Mucosa of descending colon (tissue), 3 donors: ENCODE results near the gene WIPI1. TPM values are rescaled to one million over a fixed set of nuclear protein-coding genes. Genes with fewer than 3 reads are reported as not detected.

Experiments
- ATAC-seq: fragments of 200-7000 bp; cut with Tn5 transposase; one replicate; pipeline ENCODE4 v1.9.1; 2020; ENCODE audit warnings: mild to moderate bottlenecking, moderate library complexity
- DNase-seq, 3 donors: peaks; one replicate each; pipeline ENCODE4 v3.0.0-alpha.2; 2020
- H3K36me3 ChIP-seq: fragments of 200-600 bp; one replicate; pipeline ENCODE4 v1.8.0; 2021; ENCODE audit warnings: low read depth, mild to moderate bottlenecking
- H3K4me1 ChIP-seq: fragments of 200-600 bp; one replicate; pipeline ENCODE4 v1.8.0; 2021; ENCODE audit warnings: low read depth, mild to moderate bottlenecking
- H3K4me3 ChIP-seq: fragments of 200-600 bp; one replicate; pipeline ENCODE4 v1.8.0; 2021; ENCODE audit warnings: mild to moderate bottlenecking
- H3K9me3 ChIP-seq: fragments of 200-600 bp; one replicate; pipeline ENCODE4 v1.8.0; 2021; ENCODE audit warnings: mild to moderate bottlenecking
- intact Hi-C, 2 donors: fragments of 100-400 bp; cut with DNase I in 1 of 2; cut with micrococcal nuclease in 1 of 2; formaldehyde crosslinking; loops; one replicate each; pipeline versions ENCODE4 v1.11.0 to v1.11.1; 2022; cut with DNase I, micrococcal nuclease
- long read RNA-seq, 2 donors: library from polyadenylated mRNA; unstranded; transcript quantifications; one replicate each; pipeline ENCODE4 v2.0.0, GENCODE V29; 2019 to 2021
- total RNA-seq, 3 donors: library from RNA; stranded (reverse); fragmentation: NEBNext Ultra II Directional in 2 of 3; extraction: Animal tissue kit (Norgen Biotek cat#: 25700) in 2 of 3; gene quantifications; one replicate each; pipeline versions ENCODE4 v1.2.1 to v1.2.4, GENCODE V29; 2021 to 2023
- TF ChIP-seq, protein P1 (sequence below): fragments of 200-600 bp; IDR thresholded peaks from one replicate; pipeline ENCODE4 v1.8.0; 2022; ENCODE audit warnings: antibody characterized with exemption, mild to moderate bottlenecking
- donor health status: DM: no; HTN: no; CAD: no; lungs with moderate emphysema.
- donor health status: DM: no; HTN: no; CAD: no.
- donor health status: DM: no; HTN: yes; CAD: no.

Gene WIPI1, protein sequence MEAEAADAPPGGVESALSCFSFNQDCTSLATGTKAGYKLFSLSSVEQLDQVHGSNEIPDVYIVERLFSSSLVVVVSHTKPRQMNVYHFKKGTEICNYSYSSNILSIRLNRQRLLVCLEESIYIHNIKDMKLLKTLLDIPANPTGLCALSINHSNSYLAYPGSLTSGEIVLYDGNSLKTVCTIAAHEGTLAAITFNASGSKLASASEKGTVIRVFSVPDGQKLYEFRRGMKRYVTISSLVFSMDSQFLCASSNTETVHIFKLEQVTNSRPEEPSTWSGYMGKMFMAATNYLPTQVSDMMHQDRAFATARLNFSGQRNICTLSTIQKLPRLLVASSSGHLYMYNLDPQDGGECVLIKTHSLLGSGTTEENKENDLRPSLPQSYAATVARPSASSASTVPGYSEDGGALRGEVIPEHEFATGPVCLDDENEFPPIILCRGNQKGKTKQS
- 10 to 100 TPM; 56.0 to 99.3 (median 99.0) TPM for total RNA-seq
- long read RNA-seq, donor 1, transcript WIPI1-201 (13 exons, 1,832 nt): major isoform, 40 of 75 reads
- long read RNA-seq, donor 1, partial matches to known transcripts: 16 of 75 reads
- long read RNA-seq, donor 1, other reads (novel, unspliced or antisense): 17 of 75 reads
- long read RNA-seq, donor 2, transcript WIPI1-202 (12 exons, 1,575 nt): minor isoform, 5 of 76 reads
- long read RNA-seq, donor 2, transcript WIPI1-201 (13 exons, 1,832 nt): major isoform, 52 of 76 reads
- long read RNA-seq, donor 2, partial matches to known transcripts: 7 of 76 reads
- long read RNA-seq, donor 2, other reads (novel, unspliced or antisense): 10 of 76 reads

DNA sequence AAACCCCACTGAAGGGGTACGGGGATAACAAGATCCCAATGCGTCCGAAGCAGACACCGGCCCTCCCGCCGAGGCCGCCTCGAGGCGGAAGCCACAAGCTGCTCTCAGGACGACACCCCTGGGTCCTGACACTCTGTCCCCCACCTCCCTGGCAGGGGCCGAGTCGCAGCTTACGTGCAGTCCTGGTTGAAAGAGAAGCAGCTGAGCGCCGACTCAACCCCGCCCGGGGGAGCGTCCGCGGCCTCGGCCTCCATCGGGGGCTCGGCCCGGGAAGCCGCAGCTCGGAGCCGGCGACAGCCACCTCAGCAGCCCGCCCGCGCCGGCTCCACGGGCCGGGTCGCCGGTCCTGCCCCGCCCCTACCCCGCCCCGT lies at the start of gene WIPI1:
Gene WIPI1 (minus strand): TSS at position 329 of the 371 bp plus-strand sequence. CDS start 75 bp downstream, at position 254.
- DNase-seq (peak; percentile 65 to 89 (median 82)), ATAC-seq (peak; percentile 27)
- Histone ChIP-seq H3K36me3 (no peaks in the 10 kb centered on the region), H3K9me3 (no peaks in the 10 kb centered on the region), H3K4me3 (peak within 1 kb of the TSS; percentile 56), H3K4me1 (peaks cover 37% of the 10 kb centered on the region)
- intact Hi-C loops: no loop called here
- TF ChIP-seq, protein P1, sequence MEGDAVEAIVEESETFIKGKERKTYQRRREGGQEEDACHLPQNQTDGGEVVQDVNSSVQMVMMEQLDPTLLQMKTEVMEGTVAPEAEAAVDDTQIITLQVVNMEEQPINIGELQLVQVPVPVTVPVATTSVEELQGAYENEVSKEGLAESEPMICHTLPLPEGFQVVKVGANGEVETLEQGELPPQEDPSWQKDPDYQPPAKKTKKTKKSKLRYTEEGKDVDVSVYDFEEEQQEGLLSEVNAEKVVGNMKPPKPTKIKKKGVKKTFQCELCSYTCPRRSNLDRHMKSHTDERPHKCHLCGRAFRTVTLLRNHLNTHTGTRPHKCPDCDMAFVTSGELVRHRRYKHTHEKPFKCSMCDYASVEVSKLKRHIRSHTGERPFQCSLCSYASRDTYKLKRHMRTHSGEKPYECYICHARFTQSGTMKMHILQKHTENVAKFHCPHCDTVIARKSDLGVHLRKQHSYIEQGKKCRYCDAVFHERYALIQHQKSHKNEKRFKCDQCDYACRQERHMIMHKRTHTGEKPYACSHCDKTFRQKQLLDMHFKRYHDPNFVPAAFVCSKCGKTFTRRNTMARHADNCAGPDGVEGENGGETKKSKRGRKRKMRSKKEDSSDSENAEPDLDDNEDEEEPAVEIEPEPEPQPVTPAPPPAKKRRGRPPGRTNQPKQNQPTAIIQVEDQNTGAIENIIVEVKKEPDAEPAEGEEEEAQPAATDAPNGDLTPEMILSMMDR: no peak

DNA sequence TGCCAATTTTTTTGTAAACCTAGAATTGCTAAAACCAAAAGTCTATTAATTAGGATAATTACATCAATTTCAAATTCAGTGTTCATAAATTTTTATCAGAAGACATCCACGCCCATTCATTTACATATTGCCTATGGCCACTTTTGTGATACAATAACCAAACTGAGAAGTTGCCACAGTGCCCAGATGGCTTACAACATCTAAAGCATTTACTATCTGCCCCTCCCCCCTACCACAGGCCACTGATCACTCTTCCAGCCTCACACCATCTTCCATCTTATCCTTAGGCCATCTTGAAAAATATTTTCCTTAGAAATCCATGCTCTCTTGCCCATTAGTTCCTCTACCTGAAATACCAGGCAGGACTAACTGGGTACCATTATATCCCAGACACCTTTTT lies 48.7 kb upstream of the WIPI1 start:
- H3K9me3 ChIP-seq: no peaks in the 10 kb centered on the region
- intact Hi-C loops: no loop called here
- TF ChIP-seq, protein P1: no peak
- no peak for DNase-seq
- no peaks in the 10 kb centered on the region for H3K36me3 ChIP-seq
- no peaks in the 10 kb centered on the region for H3K4me1 ChIP-seq
- H3K4me3 ChIP-seq: no peak overlapping the region
- ATAC-seq: no peak

DNA sequence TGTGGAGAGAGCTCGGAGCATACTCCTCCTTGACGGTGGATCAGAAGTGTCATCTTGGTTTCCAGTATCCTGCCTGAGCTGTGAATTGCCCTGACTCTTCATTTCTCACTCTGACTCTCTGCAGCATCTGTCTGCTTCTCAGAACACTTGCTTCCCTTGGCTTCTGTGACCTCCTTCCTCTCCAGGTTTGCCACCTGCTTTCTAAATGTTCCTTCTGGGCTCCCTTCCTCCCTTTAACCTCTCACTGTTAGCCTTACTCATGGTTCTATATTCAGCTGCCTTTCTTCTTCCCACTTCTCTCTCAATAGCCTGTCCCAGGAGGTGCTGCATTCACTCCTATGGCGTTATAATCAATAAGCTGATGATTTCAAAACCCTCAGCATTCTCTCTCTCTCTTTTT lies 43.8 kb upstream of the WIPI1 start:
- ATAC-seq (no peak), DNase-seq (no peak)
- TF ChIP-seq, protein P1: no peak
- Histone ChIP-seq H3K9me3 (no peaks in the 10 kb centered on the region), H3K36me3 (no peaks in the 10 kb centered on the region), H3K4me1 (peaks cover 8% of the 10 kb centered on the region), H3K4me3 (no peak overlapping the region)
- intact Hi-C loops: no loop called here

DNA sequence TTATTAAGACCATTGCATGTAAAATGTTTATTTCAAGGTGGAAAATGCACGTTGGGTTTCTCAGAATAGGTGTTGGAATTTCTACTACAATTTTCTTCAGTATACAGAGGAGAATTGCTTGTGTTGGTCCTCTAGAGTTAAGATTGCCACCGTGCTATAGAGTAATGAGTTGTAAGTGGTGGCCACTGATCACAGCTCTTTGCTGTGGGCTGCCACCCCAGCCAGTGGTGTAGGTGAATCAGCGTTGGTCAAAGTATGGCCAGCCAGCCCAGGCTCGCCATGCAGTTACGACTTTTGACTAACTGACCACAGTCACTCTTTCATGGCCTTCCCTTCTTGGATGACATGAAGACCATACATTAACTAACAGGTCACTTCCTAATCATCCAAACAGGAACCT lies 42.3 kb upstream of the WIPI1 start:
- H3K4me3 ChIP-seq: no peak overlapping the region
- DNase-seq (no peak), ATAC-seq (no peak)
- H3K36me3 ChIP-seq: no peaks in the 10 kb centered on the region
- TF ChIP-seq, protein P1: no peak
- peaks cover 8% of the 10 kb centered on the region for H3K4me1 ChIP-seq
- H3K9me3 ChIP-seq: no peaks in the 10 kb centered on the region
- intact Hi-C loops: no loop called here

DNA sequence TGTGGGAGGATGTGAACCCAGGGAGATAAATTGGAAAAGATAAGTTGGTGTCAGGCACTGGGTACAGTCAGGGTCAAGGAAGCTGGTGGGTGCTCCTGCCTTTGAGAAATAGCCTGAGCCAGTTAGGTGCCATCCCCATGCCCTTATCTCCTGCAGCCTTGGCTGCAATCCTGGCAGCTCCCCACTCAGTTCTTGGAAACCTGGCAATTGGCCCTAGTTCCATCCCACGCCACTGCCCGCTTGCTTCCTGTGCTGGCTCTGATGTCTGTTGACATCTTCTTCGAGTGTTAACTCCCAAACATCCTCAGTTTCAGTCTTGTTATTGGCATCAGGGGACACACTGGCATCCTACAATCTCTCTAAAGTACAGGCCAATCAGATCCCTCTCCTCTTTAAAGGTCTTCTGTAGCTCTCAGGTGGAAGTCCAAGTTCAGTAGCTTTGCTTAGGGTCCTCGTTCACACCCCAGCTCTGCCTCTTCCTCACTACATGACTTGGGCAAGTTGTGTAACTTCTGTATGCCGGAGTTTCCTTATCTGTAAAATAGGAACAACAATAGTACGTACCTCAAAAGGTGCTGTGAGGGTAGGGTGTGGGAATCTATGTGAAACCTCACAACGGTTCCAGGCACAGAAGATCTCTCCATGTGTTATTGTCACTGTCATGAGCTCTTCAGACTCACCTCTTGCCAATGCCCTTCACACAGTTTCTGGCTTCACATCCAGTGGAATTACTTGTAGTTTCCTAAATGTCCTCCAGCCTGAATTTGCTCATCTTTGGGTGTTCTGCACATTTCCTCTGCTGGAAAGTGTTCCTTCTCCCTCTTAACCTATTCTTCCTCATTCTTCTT lies 41.4 kb upstream of the WIPI1 start:
- H3K9me3 ChIP-seq: no peaks in the 10 kb centered on the region
- DNase-seq: peak; percentile 33 to 52 (median 39)

More for the DNA sequence above, 41.4 kb upstream of the WIPI1 start:
- peak; percentile 46 for ATAC-seq
- TF ChIP-seq, protein P1: no peak
- Histone ChIP-seq H3K36me3 (no peaks in the 10 kb centered on the region), H3K4me1 (peaks cover 8% of the 10 kb centered on the region), H3K4me3 (no peak overlapping the region)
- intact Hi-C loops: no loop called here
